H1 (cell line): ENCODE data around the gene SPATA6L. TPM values are rescaled to one million over a fixed set of nuclear protein-coding genes. Genes with fewer than 3 reads are reported as not detected.

Experiments used
- CTCF ChIA-PET: fragments of 300-600 bp; sonication (Branson Sonifier 250); formaldehyde crosslinking; loops from one replicate; lab custom pipeline; 2021; ENCODE audit not compliant: partially characterized antibody; lab: Charles Lee
- POLR2A ChIA-PET: fragments of 300-600 bp; sonication (Branson Sonifier 250); formaldehyde crosslinking; loops from one replicate; lab custom pipeline; 2021; ENCODE audit warnings: inconsistent platforms; ENCODE audit not compliant: partially characterized antibody; lab: Charles Lee
- DNase-seq, 2 experiments: peaks; one replicate each; pipeline versions ENCODE4 v3.0.0 to v3.0.0-alpha.2; 2010 to 2022; ENCODE audit warnings: low spot score in 2 of 2, low read depth in 1 of 2, mixed read lengths in 1 of 2
- FAIRE-seq: peaks from 2 replicates; lab custom pipeline; 2011; peaks lifted over from hg19 to GRCh38; lab: Jason Lieb, UNC
- H2AFZ ChIP-seq: 2 replicates; pipeline ENCODE4 v1.8.1; 2012; ENCODE audit warnings: low read length, inconsistent platforms
- H2AK5ac ChIP-seq: 2 replicates; pipeline ENCODE4 v1.6.1; 2013; ENCODE audit warnings: low read depth, low read length
- H2BK120ac ChIP-seq: replicated peaks from 2 replicates; pipeline ENCODE3; 2013; ENCODE audit warnings: low read depth, low read length, inconsistent platforms
- H2BK12ac ChIP-seq: 2 replicates; pipeline ENCODE4 v1.6.1; 2013; ENCODE audit warnings: low read depth, low read length
- H2BK15ac ChIP-seq: 2 replicates; pipeline ENCODE4 v1.6.1; 2013; ENCODE audit warnings: low read length
- H2BK20ac ChIP-seq: 2 replicates; pipeline ENCODE4 v1.6.1; 2013; ENCODE audit warnings: low read length
- H2BK5ac ChIP-seq: 2 replicates; pipeline ENCODE4 v1.6.1; 2013; ENCODE audit warnings: low read depth, low read length
- H3K14ac ChIP-seq: 2 replicates; pipeline ENCODE4 v1.6.1; 2013; ENCODE audit warnings: inconsistent platforms; ENCODE audit not compliant: insufficient read length
- H3K18ac ChIP-seq: 2 replicates; pipeline ENCODE4 v1.6.1; 2013; ENCODE audit warnings: low read length; ENCODE audit errors: extremely low read depth
- H3K23ac ChIP-seq: 2 replicates; pipeline ENCODE4 v1.6.1; 2013; ENCODE audit warnings: inconsistent platforms; ENCODE audit not compliant: insufficient read length
- H3K23me2 ChIP-seq: 2 replicates; pipeline ENCODE4 v1.6.1; 2013; ENCODE audit warnings: low read depth, low read length
- H3K27ac ChIP-seq: 2 replicates; pipeline ENCODE4 v1.6.1; 2011; ENCODE audit warnings: low read depth, low read length, inconsistent platforms
- H3K27me3 ChIP-seq, 4 experiments: replicated peaks in 1 of 4; 1 replicate in 1 of 4; 2 replicates in 3 of 4; pipeline versions ENCODE4 v1.6.1 to v1.8.1; 2011 to 2013; ENCODE audit warnings: low read length in 3 of 4, mild to moderate bottlenecking in 3 of 4, inconsistent platforms in 2 of 4, mixed read lengths in 2 of 4, moderate library complexity in 1 of 4; ENCODE audit not compliant: control insufficient read depth in 3 of 4, insufficient read depth in 3 of 4; ENCODE audit errors: extremely low read depth in 1 of 4
- H3K36me3 ChIP-seq, 4 experiments: 2 replicates each; pipeline versions ENCODE4 v1.6.1 to v1.8.1; 2011 to 2013; ENCODE audit warnings: mild to moderate bottlenecking in 4 of 4, low read length in 3 of 4, moderate library complexity in 2 of 4, control low read depth in 1 of 4, inconsistent platforms in 1 of 4; ENCODE audit not compliant: insufficient read depth in 4 of 4, control insufficient read depth in 2 of 4
- H3K4ac ChIP-seq: replicated peaks from 2 replicates; pipeline ENCODE3; 2013; ENCODE audit warnings: low read length, low read depth, mixed read lengths, inconsistent platforms; ENCODE audit not compliant: insufficient read length
- H3K4me1 ChIP-seq, 4 experiments: replicated peaks in 1 of 4; 1 replicate in 1 of 4; 2 replicates in 3 of 4; pipeline versions ENCODE4 v1.6.1 to v1.8.1; 2011 to 2013; ENCODE audit warnings: low read length in 3 of 4, inconsistent platforms in 2 of 4, mixed read lengths in 1 of 4; ENCODE audit not compliant: insufficient read depth in 4 of 4, control insufficient read depth in 3 of 4
- H3K4me2 ChIP-seq, 2 experiments: 2 replicates each; pipeline versions ENCODE4 v1.6.1 to v1.8.1; 2011 to 2013; ENCODE audit warnings: low read depth in 2 of 2, low read length in 2 of 2, control low read depth in 1 of 2, inconsistent platforms in 1 of 2, mild to moderate bottlenecking in 1 of 2; ENCODE audit not compliant: insufficient read depth in 1 of 2
- H3K4me3 ChIP-seq, 4 experiments: fragments of 200-600, 300-600 bp in 1 of 4; sonication (generic), shearing (Covaris generic), sonication (Bioruptor Twin) in 1 of 4; 2 replicates each; pipeline versions ENCODE4 v1.5.1 to v1.8.1; 2011 to 2016; ENCODE audit warnings: low read length in 4 of 4, low read depth in 3 of 4, control low read depth in 2 of 4, inconsistent platforms in 2 of 4, mild to moderate bottlenecking in 2 of 4, mixed read lengths in 1 of 4, moderate library complexity in 1 of 4; ENCODE audit not compliant: insufficient read depth in 2 of 4; ENCODE audit errors: extremely low read depth in 1 of 4
- H3K56ac ChIP-seq: replicated peaks from 2 replicates; pipeline ENCODE3; 2013; ENCODE audit warnings: low read depth, mild to moderate bottlenecking, mixed read lengths, low read length, inconsistent platforms; ENCODE audit not compliant: insufficient read length
- H3K79me1 ChIP-seq: 2 replicates; pipeline ENCODE4 v1.6.1; 2013; ENCODE audit warnings: low read depth, low read length, control low read depth
- H3K79me2 ChIP-seq, 2 experiments: 2 replicates each; pipeline versions ENCODE4 v1.6.1 to v1.8.1; 2012 to 2013; ENCODE audit warnings: low read length in 2 of 2, mild to moderate bottlenecking in 2 of 2, inconsistent platforms in 1 of 2; ENCODE audit not compliant: insufficient read depth in 2 of 2, control insufficient read depth in 1 of 2
- H3K9ac ChIP-seq, 4 experiments: replicated peaks in 1 of 4; 1 replicate in 1 of 4; 2 replicates in 3 of 4; pipeline versions ENCODE4 v1.6.1 to v1.8.1; 2011 to 2013; ENCODE audit warnings: low read depth in 3 of 4, low read length in 3 of 4, control low read depth in 2 of 4, mild to moderate bottlenecking in 2 of 4, moderate library complexity in 2 of 4, inconsistent platforms in 1 of 4; ENCODE audit errors: extremely low read depth in 1 of 4
- H3K9me3 ChIP-seq, 2 experiments: 2 replicates each; pipeline versions ENCODE4 v1.6.1 to v1.8.1; 2012 to 2013; ENCODE audit warnings: mild to moderate bottlenecking in 2 of 2, moderate library complexity in 2 of 2, control low read depth in 1 of 2, inconsistent platforms in 1 of 2, low read depth in 1 of 2, low read length in 1 of 2, mixed read lengths in 1 of 2; ENCODE audit not compliant: insufficient read depth in 2 of 2
- H4K20me1 ChIP-seq, 2 experiments: replicated peaks in 1 of 2; 2 replicates each; pipeline versions ENCODE3 to v1.8.1; 2011 to 2013; ENCODE audit warnings: inconsistent platforms in 2 of 2, low read length in 2 of 2, mild to moderate bottlenecking in 1 of 2; ENCODE audit not compliant: insufficient read depth in 2 of 2, control insufficient read depth in 1 of 2
- H4K5ac ChIP-seq: 2 replicates; pipeline ENCODE4 v1.6.1; 2013; ENCODE audit warnings: low read length, low read depth, mixed read lengths, inconsistent platforms; ENCODE audit not compliant: insufficient read length
- H4K8ac ChIP-seq: 2 replicates; pipeline ENCODE4 v1.8.0; 2013; ENCODE audit warnings: mild to moderate bottlenecking, moderate library complexity, low read length, inconsistent platforms; ENCODE audit not compliant: insufficient read depth; ENCODE audit errors: extremely low read depth
- H4K91ac ChIP-seq: replicated peaks from 2 replicates; pipeline ENCODE3; 2013; ENCODE audit warnings: low read length, mixed read lengths, inconsistent platforms; ENCODE audit not compliant: insufficient read length
- BCL11A ChIP-seq, 2 experiments: IDR thresholded peaks; one replicate each; pipeline ENCODE4 v1.6.1; 2011; ENCODE audit warnings: low read depth in 2 of 2, low read length in 2 of 2, mild to moderate bottlenecking in 2 of 2
- EP300 ChIP-seq, 2 experiments: IDR thresholded peaks; 1 replicate in 1 of 2; 2 replicates in 1 of 2; pipeline ENCODE4 v1.6.1; 2011 to 2012; ENCODE audit warnings: low read depth in 2 of 2, low read length in 2 of 2, mild to moderate bottlenecking in 2 of 2, borderline replicate concordance in 1 of 2, inconsistent platforms in 1 of 2, moderate library complexity in 1 of 2
- RXRA ChIP-seq: IDR thresholded peaks from 2 replicates; pipeline ENCODE4 v1.6.1; 2011; ENCODE audit warnings: low read depth, mild to moderate bottlenecking, low read length, moderate library complexity; ENCODE audit not compliant: insufficient read depth
- SAP30 ChIP-seq: fragments of 300-600 bp; sonication (generic); IDR thresholded peaks from 2 replicates; pipeline ENCODE4 v1.7.1; 2012; ENCODE audit warnings: low read length, moderate library complexity, mild to moderate bottlenecking, inconsistent platforms; ENCODE audit not compliant: insufficient read depth, insufficient replicate concordance
- TEAD4 ChIP-seq: IDR thresholded peaks from 2 replicates; pipeline ENCODE4 v1.6.1; 2012; ENCODE audit warnings: low read depth, low read length, inconsistent platforms, mixed read lengths
- ZNF274 ChIP-seq: IDR thresholded peaks from 2 replicates; pipeline ENCODE4 v1.7.0; 2012; ENCODE audit warnings: low read length, borderline replicate concordance; ENCODE audit errors: extremely low read depth
- whole genome bisulfite sequencing, 2 experiments: shearing (Covaris generic) in 1 of 2; methylation state at CpG; one replicate each; pipeline versions ENCODE4 v1.1.6 to v1.1.7; 2013 to 2015; ENCODE audit warnings: low lambda C conversion rate in 2 of 2, mixed read lengths in 2 of 2, inconsistent platforms in 1 of 2, low coverage in 1 of 2, missing lambda C conversion rate in 1 of 2; ENCODE audit not compliant: insufficient replicate concordance in 2 of 2, insufficient coverage in 1 of 2, insufficient read length in 1 of 2; ENCODE audit errors: extremely low coverage in 1 of 2, missing lambda C conversion rate in 1 of 2; 5-methylcytosine and 5-hydroxymethylcytosine counted together
- polyA plus RNA-seq, 7 experiments: library from polyadenylated mRNA; depleted of rRNA in 3 of 7; stranded (reverse) in 5 of 7; unstranded in 2 of 7; fragments of >200 nt in 5 of 7; fragments of 200-250 nt in 2 of 7; gene quantifications; 1 replicate in 5 of 7; 2 replicates in 1 of 7; 4 replicates in 1 of 7; pipeline versions ENCODE4 v1.2.1 to v1.2.3, GENCODE V29; 2011 to 2013; ENCODE audit warnings: missing spikeins in 2 of 7, mixed read lengths in 2 of 7
- total RNA-seq: library from RNA; stranded (reverse); fragmentation: NEBNext Ultra II Directional; extraction: Animal tissue kit (Norgen Biotek cat#: 25700); gene quantifications from 2 replicates; pipeline ENCODE4 v1.2.1, GENCODE V29; 2021
- TF ChIP-seq, protein P1 (sequence below): IDR thresholded peaks from 2 replicates; pipeline ENCODE4 v1.6.1; 2012; ENCODE audit warnings: low read length, inconsistent platforms
- TF ChIP-seq, protein P2 (sequence below): IDR thresholded peaks from 2 replicates; pipeline ENCODE4 v1.6.1; 2011; ENCODE audit warnings: low read depth, mild to moderate bottlenecking, low read length; ENCODE audit not compliant: insufficient read depth

SPATA6L gene
- total and polyA plus RNA-seq, 2 of the 8 experiments (the other 6 are each of a cell fraction or from before 2014, with no cell fraction given), result 0.57 to 1.1 TPM

DNA sequence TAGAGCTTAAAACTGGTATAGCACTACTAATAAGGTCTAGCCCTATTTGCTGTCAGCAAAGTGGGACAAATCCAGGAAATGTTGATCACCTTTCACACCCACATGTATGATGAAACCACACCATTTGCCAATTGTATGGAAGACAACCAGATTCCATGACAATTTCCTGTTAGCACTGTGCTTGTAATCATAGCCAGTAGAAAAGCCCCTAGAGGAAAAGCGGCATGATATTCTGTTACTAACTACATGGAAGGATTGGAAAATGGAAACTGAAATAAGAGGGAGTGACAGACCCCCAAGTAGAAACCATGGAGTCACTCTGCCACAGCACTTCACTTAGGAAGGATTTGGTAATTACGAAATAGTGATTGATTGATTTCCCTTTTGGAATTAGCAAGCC, 923 bp downstream of the SPATA6L start:
- no peak overlapping the region for H3K14ac ChIP-seq
- no peaks in the 10 kb centered on the region for H3K27me3 ChIP-seq
- no peaks in the 10 kb centered on the region for H4K20me1 ChIP-seq
- no peak overlapping the region for H2BK20ac ChIP-seq
- peaks cover 16% of the 10 kb centered on the region for H3K23me2 ChIP-seq
- no peak overlapping the region for H4K5ac ChIP-seq
- no peak overlapping the region for H3K4ac ChIP-seq
- no peak overlapping the region for H3K56ac ChIP-seq
- H3K79me2 ChIP-seq, result peaks cover 3 to 9% of the 10 kb centered on the region in 2 experiments; a peak in 2 of 4 replicates
- no peak overlapping the region for H3K18ac ChIP-seq
- no peak overlapping the region for H2AFZ ChIP-seq
- peak overlapping the region in 1 of 4 experiments; percentile 84; a peak in 1 of 8 replicates for H3K4me3 ChIP-seq
- H2BK5ac ChIP-seq, result no peak overlapping the region
- no peak for DNase-seq
- H2AK5ac ChIP-seq, result no peak overlapping the region
- H3K79me1 ChIP-seq, result peaks cover 6% of the 10 kb centered on the region; the same call in 1 of the 2 replicates
- POLR2A ChIA-PET, result interaction anchor here (0.9 to 3.3 kb wide), 6 partner anchors 8 to 129 kb away, joined by 3 to 14 read pairs (median 6); partner anchors contain the start of genes AK3 and CDC37L1
- no peak overlapping the region for H2BK15ac ChIP-seq
- H3K27ac ChIP-seq, result no peak overlapping the region
- no peaks in the 10 kb centered on the region for H3K36me3 ChIP-seq
- no peaks in the 10 kb centered on the region for H3K9me3 ChIP-seq
- no peak overlapping the region for H3K9ac ChIP-seq
- H3K4me2 ChIP-seq, result peak overlapping the region; percentile 50 to 94
- no peak overlapping the region for H2BK120ac ChIP-seq
- H2BK12ac ChIP-seq, result no peak overlapping the region
- FAIRE-seq, result no peak
- no peak overlapping the region for H4K8ac ChIP-seq
- H3K23ac ChIP-seq, result no peak overlapping the region
- H4K91ac ChIP-seq, result no peak overlapping the region
- H3K4me1 ChIP-seq, result peaks cover 4 to 23% (median 9%) of the 10 kb centered on the region in 4 experiments
- 79% methylated on average over 2 of the region's 2 CpGs; no CpG with 5 or more reads in 1 of the 2 experiments for WGBS, 2 experiments
- CTCF ChIA-PET, result interaction anchor here (0.8 to 3.2 kb wide), 13 partner anchors 10 to 282 kb away, joined by 3 to 13 read pairs (median 5); partner anchors contain the start of genes AK3 and CDC37L1
- TF ChIP-seq TEAD4 (no peak), BCL11A (IDR thresholded peaks at IDR 0.05; ENCODE audit: low read depth in 2 of 2, low read length in 2 of 2) (no peak), EP300 (IDR thresholded peaks at IDR 0.05; ENCODE audit: borderline replicate concordance in 1 of 2, low read depth in 2 of 2, low read length in 2 of 2) (no peak), SAP30 (no peak), RXRA (no peak), ZNF274 (no peak)
- TF ChIP-seq, protein P1, sequence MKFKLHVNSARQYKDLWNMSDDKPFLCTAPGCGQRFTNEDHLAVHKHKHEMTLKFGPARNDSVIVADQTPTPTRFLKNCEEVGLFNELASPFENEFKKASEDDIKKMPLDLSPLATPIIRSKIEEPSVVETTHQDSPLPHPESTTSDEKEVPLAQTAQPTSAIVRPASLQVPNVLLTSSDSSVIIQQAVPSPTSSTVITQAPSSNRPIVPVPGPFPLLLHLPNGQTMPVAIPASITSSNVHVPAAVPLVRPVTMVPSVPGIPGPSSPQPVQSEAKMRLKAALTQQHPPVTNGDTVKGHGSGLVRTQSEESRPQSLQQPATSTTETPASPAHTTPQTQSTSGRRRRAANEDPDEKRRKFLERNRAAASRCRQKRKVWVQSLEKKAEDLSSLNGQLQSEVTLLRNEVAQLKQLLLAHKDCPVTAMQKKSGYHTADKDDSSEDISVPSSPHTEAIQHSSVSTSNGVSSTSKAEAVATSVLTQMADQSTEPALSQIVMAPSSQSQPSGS, result no peak
- TF ChIP-seq, protein P2, sequence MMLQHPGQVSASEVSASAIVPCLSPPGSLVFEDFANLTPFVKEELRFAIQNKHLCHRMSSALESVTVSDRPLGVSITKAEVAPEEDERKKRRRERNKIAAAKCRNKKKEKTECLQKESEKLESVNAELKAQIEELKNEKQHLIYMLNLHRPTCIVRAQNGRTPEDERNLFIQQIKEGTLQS, result no peak
